HCT116 (cell line): Measurements from ENCODE around the gene RPL38. TPM values are rescaled to one million over a fixed set of nuclear protein-coding genes. Genes with fewer than 3 reads are reported as not detected.

ENCODE experiments used
- ATAC-seq: fragments of 200-7000 bp; cut with Tn5 transposase; 2 replicates; pipeline ENCODE4 v1.9.1; 2020; ENCODE audit warnings: mild to moderate bottlenecking, moderate library complexity
- BruUV-seq: library from RNA; stranded (reverse); fragments of 400-500 nt; replicated peaks from 2 replicates; lab custom pipeline; 2021; lab: Mats Ljungman, UMichigan
- CTCF ChIA-PET: fragments of 300-600 bp; sonication (Branson Sonifier 250); formaldehyde crosslinking; loops from one replicate; lab custom pipeline; 2021; ENCODE audit warnings: antibody characterized with exemption; lab: Charles Lee
- POLR2A ChIA-PET: fragments of 300-600, 350-600 bp; sonication (Branson Sonifier 250); formaldehyde crosslinking; loops from one replicate; lab custom pipeline; 2021; ENCODE audit warnings: antibody characterized with exemption; lab: Charles Lee
- RAD21 ChIA-PET, 2 experiments: fragments of 300-600 bp; sonication (Branson Sonifier 250); formaldehyde crosslinking; loops; one replicate each; lab custom pipeline; 2023; ENCODE audit warnings: low total read pairs in 2 of 2; ENCODE audit not compliant: uncharacterized antibody in 2 of 2, unreplicated experiment in 2 of 2, low non-redundant PET in 1 of 2; lab: Charles Lee
- DNase-seq: peaks from one replicate; pipeline ENCODE4 v3.0.0-alpha.2; 2010; ENCODE audit warnings: low read depth, low spot score
- H2AFZ ChIP-seq: fragments of 200-600 bp; shearing (Covaris generic), sonication (generic); 2 replicates; pipeline ENCODE4 v1.6.1; 2017; ENCODE audit warnings: low read depth, mixed run types, mixed read lengths, antibody characterized with exemption, low read length; ENCODE audit not compliant: poor library complexity, severe bottlenecking
- H3K27ac ChIP-seq: 2 replicates; pipeline ENCODE4 v1.5.1; 2012; ENCODE audit warnings: low read depth, low read length
- H3K27me3 ChIP-seq: fragments of 200-600 bp; sonication (generic); 2 replicates; pipeline ENCODE4 v1.6.1; 2016; ENCODE audit warnings: mixed run types, low read length, mixed read lengths; ENCODE audit not compliant: insufficient read depth
- H3K36me3 ChIP-seq, 2 experiments: fragments of 200-500 bp in 1 of 2; fragments of 200-600 bp in 1 of 2; sonication (Bioruptor generic) in 1 of 2; sonication (generic) in 1 of 2; 2 replicates each; pipeline versions ENCODE4 v1.5.1 to v1.6.1; 2014 to 2016; ENCODE audit warnings: low read length in 2 of 2, inconsistent platforms in 1 of 2, mixed read lengths in 1 of 2, mixed run types in 1 of 2; ENCODE audit not compliant: insufficient read depth in 2 of 2, control insufficient read depth in 1 of 2
- H3K4me1 ChIP-seq, 2 experiments: fragments of 200-600 bp in 1 of 2; sonication (generic) in 1 of 2; 2 replicates each; pipeline versions ENCODE4 v1.5.1 to v1.6.1; 2012 to 2017; ENCODE audit warnings: low read length in 2 of 2, inconsistent platforms in 1 of 2, mild to moderate bottlenecking in 1 of 2, mixed read lengths in 1 of 2, mixed run types in 1 of 2, moderate library complexity in 1 of 2; ENCODE audit not compliant: insufficient read depth in 2 of 2, control insufficient read depth in 1 of 2
- H3K4me2 ChIP-seq: fragments of 200-600 bp; sonication (generic); 2 replicates; pipeline ENCODE4 v1.6.1; 2017; ENCODE audit warnings: mixed run types, low read length, mixed read lengths
- H3K4me3 ChIP-seq, 2 experiments: fragments of 200-600 bp in 1 of 2; sonication (generic) in 1 of 2; replicated peaks in 1 of 2; 2 replicates each; pipeline ENCODE4 v1.5.1; 2011 to 2016; ENCODE audit warnings: low read length in 2 of 2, control low read depth in 1 of 2, low read depth in 1 of 2, mild to moderate bottlenecking in 1 of 2, mixed read lengths in 1 of 2, mixed run types in 1 of 2
- H3K79me2 ChIP-seq: fragments of 200-600 bp; sonication (generic); 2 replicates; pipeline ENCODE4 v1.6.1; 2017; ENCODE audit warnings: mild to moderate bottlenecking, mixed run types, low read length, moderate library complexity, mixed read lengths; ENCODE audit not compliant: insufficient read depth
- H3K9ac ChIP-seq: fragments of 200-600 bp; sonication (generic); 2 replicates; pipeline ENCODE4 v1.6.1; 2016; ENCODE audit warnings: low read length, mixed read lengths
- H3K9me2 ChIP-seq: fragments of 200-600 bp; sonication (generic), shearing (Covaris generic); 2 replicates; pipeline ENCODE4 v1.6.1; 2017; ENCODE audit warnings: mixed run types, mild to moderate bottlenecking, moderate library complexity; ENCODE audit not compliant: insufficient read depth
- H3K9me3 ChIP-seq, 2 experiments: fragments of 200-500 bp in 1 of 2; fragments of 200-600 bp in 1 of 2; sonication (Bioruptor generic) in 1 of 2; sonication (generic) in 1 of 2; 2 replicates each; pipeline ENCODE4 v1.6.1; 2014 to 2017; ENCODE audit warnings: low read length in 2 of 2, mixed read lengths in 2 of 2, inconsistent platforms in 1 of 2, low read depth in 1 of 2, mild to moderate bottlenecking in 1 of 2, mixed run types in 1 of 2, moderate library complexity in 1 of 2; ENCODE audit not compliant: control insufficient read depth in 1 of 2, insufficient read depth in 1 of 2
- H4K20me1 ChIP-seq: fragments of 200-600 bp; sonication (generic), shearing (Covaris generic); 2 replicates; pipeline ENCODE4 v1.6.1; 2017; ENCODE audit warnings: mixed run types, mild to moderate bottlenecking, moderate library complexity; ENCODE audit not compliant: insufficient read depth
- CEBPB ChIP-seq: IDR thresholded peaks from 2 replicates; pipeline ENCODE4 v1.6.1; 2012; ENCODE audit warnings: low read depth
- EGR1 ChIP-seq: IDR thresholded peaks from 2 replicates; pipeline ENCODE4 v1.6.1; 2012; ENCODE audit warnings: low read depth
- EZH2 ChIP-seq: fragments of 200-600 bp; sonication (generic); IDR thresholded peaks from 2 replicates; pipeline ENCODE4 v1.6.1; 2017; ENCODE audit warnings: antibody characterized with exemption, mixed run types
- EZH2phosphoT487 ChIP-seq: fragments of 200-600 bp; IDR thresholded peaks from 2 replicates; pipeline ENCODE4 v1.6.1; 2018; ENCODE audit warnings: antibody characterized with exemption, borderline replicate concordance
- POLR2A ChIP-seq: IDR thresholded peaks from 2 replicates; pipeline ENCODE4 v1.7.0; 2011; ENCODE audit warnings: borderline replicate concordance; ENCODE audit not compliant: insufficient read depth, insufficient read length; ENCODE audit errors: extremely low read depth
- POLR2AphosphoS5 ChIP-seq: IDR thresholded peaks from 2 replicates; pipeline ENCODE4 v1.6.1; 2011; ENCODE audit warnings: mild to moderate bottlenecking, low read depth, low read length, moderate library complexity
- RAD21 ChIP-seq: IDR thresholded peaks from 2 replicates; pipeline ENCODE4 v1.6.1; 2012; ENCODE audit warnings: low read depth, mild to moderate bottlenecking
- SP1 ChIP-seq: IDR thresholded peaks from 2 replicates; pipeline ENCODE4 v1.6.1; 2012; ENCODE audit warnings: low read depth
- SRF ChIP-seq: IDR thresholded peaks from 2 replicates; pipeline ENCODE4 v1.6.1; 2012; ENCODE audit warnings: low read depth
- TCF7L2 ChIP-seq: IDR thresholded peaks from 2 replicates; pipeline ENCODE4 v1.7.0; 2011; ENCODE audit warnings: borderline replicate concordance, inconsistent platforms; ENCODE audit not compliant: insufficient read depth, insufficient read length; ENCODE audit errors: extremely low read depth
- YY1 ChIP-seq: IDR thresholded peaks from 2 replicates; pipeline ENCODE4 v1.6.1; 2011; ENCODE audit warnings: low read length, low read depth, moderate library complexity, mild to moderate bottlenecking; ENCODE audit not compliant: insufficient replicate concordance; ENCODE audit errors: extremely low read depth
- ZFX ChIP-seq: fragments of 450-650 bp; IDR thresholded peaks from 2 replicates; pipeline ENCODE4 v1.6.1; 2017
- ZNF274 ChIP-seq: fragments of 200-500 bp; sonication (Bioruptor generic); IDR thresholded peaks from 2 replicates; pipeline ENCODE4 v1.6.1; 2014; ENCODE audit warnings: mild to moderate bottlenecking, low read depth, low read length, inconsistent platforms
- intact Hi-C: fragments of 100-400 bp; cut with micrococcal nuclease; formaldehyde crosslinking; loops from 2 replicates; pipeline ENCODE4 v1.10.0; 2022
- total RNA-seq: library from RNA; stranded (reverse); gene quantifications from one replicate; pipeline ENCODE4 v1.2.1, GENCODE V29; 2021; ENCODE audit not compliant: unreplicated experiment
- TF ChIP-seq, protein P1 (sequence below): IDR thresholded peaks from 2 replicates; pipeline ENCODE4 v1.6.1; 2011; ENCODE audit warnings: mild to moderate bottlenecking, low read length, moderate library complexity; ENCODE audit not compliant: insufficient replicate concordance; ENCODE audit errors: extremely low read depth
- TF ChIP-seq, protein P2 (sequence below): IDR thresholded peaks from 2 replicates; pipeline ENCODE4 v1.6.1; 2012
- TF ChIP-seq, protein P3 (sequence below): IDR thresholded peaks from 2 replicates; pipeline ENCODE4 v1.6.1; 2012
- TF ChIP-seq, protein P4 (sequence below): IDR thresholded peaks from 2 replicates; pipeline ENCODE4 v1.6.1; 2012; ENCODE audit warnings: low read depth
- TF ChIP-seq, protein P5 (sequence below), 3 experiments: fragments of 200-600 bp in 1 of 3; sonication (generic) in 1 of 3; IDR thresholded peaks in 2 of 3; conservative IDR thresholded peaks in 1 of 3; 2 replicates each; pipeline ENCODE4 v1.5.1; 2012 to 2017; ENCODE audit warnings: low read depth in 2 of 3, low read length in 2 of 3, antibody characterized with exemption in 1 of 3, borderline replicate concordance in 1 of 3, control low read depth in 1 of 3, mild to moderate bottlenecking in 1 of 3, mixed read lengths in 1 of 3, mixed run types in 1 of 3, moderate library complexity in 1 of 3; ENCODE audit not compliant: insufficient read depth in 1 of 3

The RPL38 gene
- total RNA-seq, 1 experiment from 2014 or later = 1,628 TPM

DNA sequence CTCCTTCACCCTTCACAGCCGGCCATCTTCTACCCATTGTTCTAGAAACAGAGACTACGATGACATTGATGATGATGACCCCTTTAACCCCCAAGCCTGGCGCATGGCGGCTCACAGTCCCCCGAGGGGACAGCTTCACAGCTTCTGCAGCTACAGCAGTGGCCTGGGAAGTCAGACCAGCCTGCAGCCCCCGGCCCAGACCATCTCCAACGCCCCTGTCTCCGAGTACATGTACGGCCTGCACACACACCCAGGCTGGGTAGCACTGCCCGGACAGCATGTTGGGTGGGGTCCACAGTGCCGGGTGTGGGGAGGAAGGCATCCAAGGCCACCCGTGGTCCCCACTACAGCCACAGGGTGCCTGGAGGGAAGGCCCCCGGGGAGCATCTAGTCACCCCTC, 49.6 kb downstream of the RPL38 start (continued):
- TF ChIP-seq, protein P1, sequence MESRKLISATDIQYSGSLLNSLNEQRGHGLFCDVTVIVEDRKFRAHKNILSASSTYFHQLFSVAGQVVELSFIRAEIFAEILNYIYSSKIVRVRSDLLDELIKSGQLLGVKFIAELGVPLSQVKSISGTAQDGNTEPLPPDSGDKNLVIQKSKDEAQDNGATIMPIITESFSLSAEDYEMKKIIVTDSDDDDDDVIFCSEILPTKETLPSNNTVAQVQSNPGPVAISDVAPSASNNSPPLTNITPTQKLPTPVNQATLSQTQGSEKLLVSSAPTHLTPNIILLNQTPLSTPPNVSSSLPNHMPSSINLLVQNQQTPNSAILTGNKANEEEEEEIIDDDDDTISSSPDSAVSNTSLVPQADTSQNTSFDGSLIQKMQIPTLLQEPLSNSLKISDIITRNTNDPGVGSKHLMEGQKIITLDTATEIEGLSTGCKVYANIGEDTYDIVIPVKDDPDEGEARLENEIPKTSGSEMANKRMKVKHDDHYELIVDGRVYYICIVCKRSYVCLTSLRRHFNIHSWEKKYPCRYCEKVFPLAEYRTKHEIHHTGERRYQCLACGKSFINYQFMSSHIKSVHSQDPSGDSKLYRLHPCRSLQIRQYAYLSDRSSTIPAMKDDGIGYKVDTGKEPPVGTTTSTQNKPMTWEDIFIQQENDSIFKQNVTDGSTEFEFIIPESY = no peak
- TF ChIP-seq CEBPB (no peak), POLR2A (no peak), EZH2 (no peak)
- TF ChIP-seq, all 23 proteins: peak for 0

DNA sequence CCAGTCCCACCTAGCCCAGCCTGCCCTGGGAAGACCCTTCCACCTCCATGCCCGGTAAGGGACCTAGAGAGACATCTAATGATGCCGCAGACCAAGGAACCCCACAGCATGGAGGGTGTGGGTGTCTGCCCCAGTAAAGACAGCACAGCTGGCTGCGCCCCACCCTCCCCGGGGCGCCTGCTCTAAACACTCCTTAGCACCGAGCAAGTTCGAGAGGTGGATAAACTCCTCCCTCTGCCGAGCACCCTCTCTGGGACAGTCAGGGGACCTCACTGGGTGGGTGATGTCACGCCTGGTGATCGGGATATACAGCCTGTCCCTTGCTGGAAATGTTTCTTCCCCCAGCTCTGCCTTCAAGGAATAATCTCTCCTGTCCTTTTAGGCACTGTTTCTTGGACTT, 53.8 kb downstream of the RPL38 start:
- no peak overlapping the region for H3K4me3 ChIP-seq
- ChIA-PET CTCF (no interaction called here), RAD21 (no interaction called here), POLR2A (no interaction called here)
- intact Hi-C loops = no loop called here
- no peaks in the 10 kb centered on the region for H3K9me3 ChIP-seq
- no peak overlapping the region for H2AFZ ChIP-seq
- no peaks in the 10 kb centered on the region for H3K79me2 ChIP-seq
- DNase-seq = no peak
- no peaks in the 10 kb centered on the region; a peak in 1 of 4 replicates for H3K4me1 ChIP-seq
- no peaks in the 10 kb centered on the region; a peak in 2 of 4 replicates for H3K36me3 ChIP-seq
- no peaks in the 10 kb centered on the region for H3K9me2 ChIP-seq
- ATAC-seq = no peak
- BruUV-seq = no TSS peak
- H3K27ac ChIP-seq = no peak overlapping the region
- H3K27me3 ChIP-seq = no peaks in the 10 kb centered on the region
- no peak overlapping the region for H3K4me2 ChIP-seq
- no peak overlapping the region for H3K9ac ChIP-seq
- H4K20me1 ChIP-seq = no peaks in the 10 kb centered on the region
- TF ChIP-seq SP1 = no peak
- TF ChIP-seq YY1 = no peak
- TF ChIP-seq ZFX = no peak
- TF ChIP-seq, protein P2, sequence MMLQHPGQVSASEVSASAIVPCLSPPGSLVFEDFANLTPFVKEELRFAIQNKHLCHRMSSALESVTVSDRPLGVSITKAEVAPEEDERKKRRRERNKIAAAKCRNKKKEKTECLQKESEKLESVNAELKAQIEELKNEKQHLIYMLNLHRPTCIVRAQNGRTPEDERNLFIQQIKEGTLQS = no peak
- TF ChIP-seq, protein P3, sequence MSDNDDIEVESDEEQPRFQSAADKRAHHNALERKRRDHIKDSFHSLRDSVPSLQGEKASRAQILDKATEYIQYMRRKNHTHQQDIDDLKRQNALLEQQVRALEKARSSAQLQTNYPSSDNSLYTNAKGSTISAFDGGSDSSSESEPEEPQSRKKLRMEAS = no peak
- TF ChIP-seq, protein P4, sequence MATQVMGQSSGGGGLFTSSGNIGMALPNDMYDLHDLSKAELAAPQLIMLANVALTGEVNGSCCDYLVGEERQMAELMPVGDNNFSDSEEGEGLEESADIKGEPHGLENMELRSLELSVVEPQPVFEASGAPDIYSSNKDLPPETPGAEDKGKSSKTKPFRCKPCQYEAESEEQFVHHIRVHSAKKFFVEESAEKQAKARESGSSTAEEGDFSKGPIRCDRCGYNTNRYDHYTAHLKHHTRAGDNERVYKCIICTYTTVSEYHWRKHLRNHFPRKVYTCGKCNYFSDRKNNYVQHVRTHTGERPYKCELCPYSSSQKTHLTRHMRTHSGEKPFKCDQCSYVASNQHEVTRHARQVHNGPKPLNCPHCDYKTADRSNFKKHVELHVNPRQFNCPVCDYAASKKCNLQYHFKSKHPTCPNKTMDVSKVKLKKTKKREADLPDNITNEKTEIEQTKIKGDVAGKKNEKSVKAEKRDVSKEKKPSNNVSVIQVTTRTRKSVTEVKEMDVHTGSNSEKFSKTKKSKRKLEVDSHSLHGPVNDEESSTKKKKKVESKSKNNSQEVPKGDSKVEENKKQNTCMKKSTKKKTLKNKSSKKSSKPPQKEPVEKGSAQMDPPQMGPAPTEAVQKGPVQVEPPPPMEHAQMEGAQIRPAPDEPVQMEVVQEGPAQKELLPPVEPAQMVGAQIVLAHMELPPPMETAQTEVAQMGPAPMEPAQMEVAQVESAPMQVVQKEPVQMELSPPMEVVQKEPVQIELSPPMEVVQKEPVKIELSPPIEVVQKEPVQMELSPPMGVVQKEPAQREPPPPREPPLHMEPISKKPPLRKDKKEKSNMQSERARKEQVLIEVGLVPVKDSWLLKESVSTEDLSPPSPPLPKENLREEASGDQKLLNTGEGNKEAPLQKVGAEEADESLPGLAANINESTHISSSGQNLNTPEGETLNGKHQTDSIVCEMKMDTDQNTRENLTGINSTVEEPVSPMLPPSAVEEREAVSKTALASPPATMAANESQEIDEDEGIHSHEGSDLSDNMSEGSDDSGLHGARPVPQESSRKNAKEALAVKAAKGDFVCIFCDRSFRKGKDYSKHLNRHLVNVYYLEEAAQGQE = no peak
- no peak for TF ChIP-seq ZNF274
- no peak for TF ChIP-seq RAD21
- TF ChIP-seq EZH2phosphoT487 = no peak
- TF ChIP-seq, protein P5, sequence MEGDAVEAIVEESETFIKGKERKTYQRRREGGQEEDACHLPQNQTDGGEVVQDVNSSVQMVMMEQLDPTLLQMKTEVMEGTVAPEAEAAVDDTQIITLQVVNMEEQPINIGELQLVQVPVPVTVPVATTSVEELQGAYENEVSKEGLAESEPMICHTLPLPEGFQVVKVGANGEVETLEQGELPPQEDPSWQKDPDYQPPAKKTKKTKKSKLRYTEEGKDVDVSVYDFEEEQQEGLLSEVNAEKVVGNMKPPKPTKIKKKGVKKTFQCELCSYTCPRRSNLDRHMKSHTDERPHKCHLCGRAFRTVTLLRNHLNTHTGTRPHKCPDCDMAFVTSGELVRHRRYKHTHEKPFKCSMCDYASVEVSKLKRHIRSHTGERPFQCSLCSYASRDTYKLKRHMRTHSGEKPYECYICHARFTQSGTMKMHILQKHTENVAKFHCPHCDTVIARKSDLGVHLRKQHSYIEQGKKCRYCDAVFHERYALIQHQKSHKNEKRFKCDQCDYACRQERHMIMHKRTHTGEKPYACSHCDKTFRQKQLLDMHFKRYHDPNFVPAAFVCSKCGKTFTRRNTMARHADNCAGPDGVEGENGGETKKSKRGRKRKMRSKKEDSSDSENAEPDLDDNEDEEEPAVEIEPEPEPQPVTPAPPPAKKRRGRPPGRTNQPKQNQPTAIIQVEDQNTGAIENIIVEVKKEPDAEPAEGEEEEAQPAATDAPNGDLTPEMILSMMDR (IDR thresholded peaks at IDR 0.05 in 2 of 3, conservative IDR thresholded peaks at IDR 0.05 in 1 of 3; ENCODE audit: borderline replicate concordance in 1 of 3, insufficient read depth in 1 of 3, low read depth in 2 of 3, low read length in 2 of 3) = no peak
- TF ChIP-seq POLR2AphosphoS5 = no peak
- no peak for TF ChIP-seq CEBPB
- TF ChIP-seq TCF7L2 = no peak
- TF ChIP-seq SRF = no peak
- TF ChIP-seq POLR2A = no peak
- no peak for TF ChIP-seq EGR1
